HK-2 (cell line): ENCODE data around the gene GIMAP5.

Experiments
- DNase-seq: peaks from one replicate; pipeline ENCODE4 v3.0.0-alpha.2; 2018; ENCODE audit not compliant: unreplicated experiment

The GIMAP5 gene

DNA sequence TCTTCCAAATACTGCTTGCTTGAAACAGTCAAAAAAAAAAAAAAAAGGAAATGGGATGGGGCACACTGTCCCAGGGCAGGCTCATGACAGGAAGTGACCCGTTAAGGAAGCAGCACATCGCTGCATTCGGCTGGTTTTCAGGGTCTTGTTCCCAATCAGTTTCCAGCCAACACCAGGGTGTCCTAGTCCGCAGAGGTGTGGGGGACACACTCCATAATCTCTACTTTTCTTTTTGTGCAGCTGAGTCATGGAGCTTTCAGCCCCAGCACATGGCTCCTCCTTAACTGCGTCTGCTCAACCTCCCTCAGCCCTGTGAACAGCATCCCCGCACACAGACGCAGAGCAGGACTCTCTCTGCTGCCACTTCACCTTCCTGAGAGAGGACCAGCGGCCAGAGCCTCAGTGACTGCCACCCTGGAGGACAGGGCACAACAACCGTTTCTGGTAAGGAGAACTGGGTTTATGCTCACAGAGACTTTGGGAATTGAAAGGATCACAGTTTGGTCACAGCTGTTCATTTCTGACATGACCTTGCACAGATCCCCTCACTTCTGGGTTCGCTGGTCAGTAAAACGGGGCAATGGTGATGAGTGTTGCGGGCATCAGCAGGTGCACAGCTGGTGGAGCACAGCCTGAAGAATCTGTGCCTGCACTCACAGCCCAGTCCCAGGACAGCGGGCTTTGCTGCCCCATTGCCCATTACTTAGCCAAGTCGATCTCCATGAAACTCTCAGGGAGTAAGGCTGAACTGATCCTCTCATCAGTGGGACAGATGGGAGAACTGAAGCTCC is at the start of gene GIMAP5:
GIMAP5 (plus strand) TSS at position 154 of the 791 bp plus-strand sequence. CDS start 3,467 bp downstream, outside the sequence.
- DNase-seq = no peak

DNA sequence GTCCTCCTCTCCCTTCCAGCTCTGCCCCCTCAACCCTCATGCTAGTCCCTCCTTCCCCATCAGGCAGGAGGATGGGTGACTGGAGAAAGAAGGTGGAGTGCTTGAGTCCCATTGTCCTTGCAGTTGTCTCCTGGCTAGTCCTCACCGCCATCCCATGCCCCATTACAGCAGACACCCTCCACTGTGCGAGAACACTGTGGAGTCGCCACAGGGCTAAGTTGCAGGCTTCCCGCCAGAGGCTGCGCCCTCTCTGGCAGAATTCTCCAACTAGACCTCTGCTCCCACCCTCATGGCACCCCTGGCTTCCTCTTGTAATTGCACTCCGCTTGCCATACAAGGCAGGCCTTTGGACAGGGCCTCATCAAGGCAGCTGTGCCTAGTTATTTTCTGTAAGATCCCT is 48.6 kb upstream of the GIMAP5 start:
- DNase-seq = no peak

DNA sequence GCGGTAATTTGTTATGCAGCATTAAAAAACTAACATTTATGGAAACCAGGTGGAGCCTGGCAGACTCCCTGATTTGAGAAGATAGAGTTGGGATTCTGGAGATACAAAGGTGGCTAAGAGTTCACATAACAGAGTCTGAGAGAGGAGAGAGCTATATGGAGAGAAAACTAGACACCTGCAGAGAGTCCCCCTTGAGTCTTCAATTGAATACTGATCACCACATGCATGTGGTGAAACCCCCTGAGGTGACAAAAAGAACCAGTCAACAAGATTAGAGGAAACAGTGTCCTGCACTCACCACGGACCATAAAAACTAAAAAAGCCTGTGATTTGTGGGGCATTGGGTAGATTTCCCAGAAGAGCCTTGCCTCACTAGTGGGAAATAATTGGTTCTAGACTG is 41.6 kb upstream of the GIMAP5 start:
- DNase-seq = no peak

- DNase-seq = no peak
These were observed 34.0 kb upstream of the GIMAP5 start for GRCh38 chr7:150703209-150703608.

GRCh38 chr7:150715293-150715692 is 21.9 kb upstream of the GIMAP5 start:
- no peak for DNase-seq

GRCh38 chr7:150715738-150716137 is 21.5 kb upstream of the GIMAP5 start:
- DNase-seq = no peak

DNA sequence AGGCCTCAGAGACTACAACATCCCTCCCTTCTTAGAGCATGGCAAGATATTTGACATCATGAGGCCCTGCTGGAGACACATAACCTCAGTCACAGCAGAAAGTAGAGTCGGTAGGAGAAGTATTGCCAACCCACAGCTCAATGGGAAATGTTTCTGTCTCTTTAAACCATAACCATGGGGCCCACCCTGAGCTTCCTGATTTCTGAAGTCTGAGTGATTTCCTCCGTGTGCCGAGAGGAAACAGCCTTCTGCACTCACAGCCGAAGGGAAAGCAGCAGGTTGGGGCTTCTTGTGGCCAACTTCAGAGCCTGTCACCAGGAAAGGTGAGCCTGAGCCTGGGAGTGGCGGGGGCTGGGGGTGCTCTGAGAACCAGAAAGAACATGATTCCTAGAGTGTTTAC is 20.9 kb upstream of the GIMAP5 start, which contains the start of gene GIMAP1:
GIMAP1 (plus strand) TSS at position 246 of the 400 bp plus-strand sequence. CDS start 2,435 bp downstream, outside the sequence.
- no peak for DNase-seq

GRCh38 chr7:150716939-150717338 is 20.3 kb upstream of the GIMAP5 start:
- DNase-seq = no peak

DNA sequence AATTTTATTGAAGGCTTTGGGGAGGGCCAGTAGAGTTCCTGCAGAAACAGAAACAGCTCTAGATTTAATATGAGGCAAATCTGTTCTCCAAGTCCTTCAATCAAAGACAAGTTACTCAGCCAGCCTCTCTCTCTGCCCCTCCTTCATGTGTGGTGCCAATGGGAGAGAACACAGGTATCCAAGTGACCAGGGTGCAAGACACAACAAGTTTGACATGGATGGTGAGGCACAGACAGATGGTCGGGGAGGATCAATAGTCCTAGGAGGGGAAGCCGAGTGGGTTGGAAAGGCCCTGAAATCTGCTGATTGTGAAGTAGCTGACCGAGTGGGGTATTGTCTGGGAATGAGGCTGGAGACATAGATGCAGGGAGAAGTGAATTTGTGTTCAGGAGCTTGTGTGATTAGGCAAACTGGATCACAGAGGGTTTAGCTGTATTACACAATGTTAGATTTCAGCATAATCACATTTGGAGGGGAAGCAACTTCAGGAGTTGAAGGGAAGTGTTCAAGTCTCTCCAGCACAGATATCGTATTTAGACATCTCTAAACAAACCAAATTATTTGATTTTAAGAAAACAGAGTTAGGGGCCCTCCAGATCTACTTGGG is 19.3 kb upstream of the GIMAP5 start:
- DNase-seq = no peak

- no peak for DNase-seq
These were observed 17.8 kb upstream of the GIMAP5 start for GRCh38 chr7:150719436-150719835.

DNA sequence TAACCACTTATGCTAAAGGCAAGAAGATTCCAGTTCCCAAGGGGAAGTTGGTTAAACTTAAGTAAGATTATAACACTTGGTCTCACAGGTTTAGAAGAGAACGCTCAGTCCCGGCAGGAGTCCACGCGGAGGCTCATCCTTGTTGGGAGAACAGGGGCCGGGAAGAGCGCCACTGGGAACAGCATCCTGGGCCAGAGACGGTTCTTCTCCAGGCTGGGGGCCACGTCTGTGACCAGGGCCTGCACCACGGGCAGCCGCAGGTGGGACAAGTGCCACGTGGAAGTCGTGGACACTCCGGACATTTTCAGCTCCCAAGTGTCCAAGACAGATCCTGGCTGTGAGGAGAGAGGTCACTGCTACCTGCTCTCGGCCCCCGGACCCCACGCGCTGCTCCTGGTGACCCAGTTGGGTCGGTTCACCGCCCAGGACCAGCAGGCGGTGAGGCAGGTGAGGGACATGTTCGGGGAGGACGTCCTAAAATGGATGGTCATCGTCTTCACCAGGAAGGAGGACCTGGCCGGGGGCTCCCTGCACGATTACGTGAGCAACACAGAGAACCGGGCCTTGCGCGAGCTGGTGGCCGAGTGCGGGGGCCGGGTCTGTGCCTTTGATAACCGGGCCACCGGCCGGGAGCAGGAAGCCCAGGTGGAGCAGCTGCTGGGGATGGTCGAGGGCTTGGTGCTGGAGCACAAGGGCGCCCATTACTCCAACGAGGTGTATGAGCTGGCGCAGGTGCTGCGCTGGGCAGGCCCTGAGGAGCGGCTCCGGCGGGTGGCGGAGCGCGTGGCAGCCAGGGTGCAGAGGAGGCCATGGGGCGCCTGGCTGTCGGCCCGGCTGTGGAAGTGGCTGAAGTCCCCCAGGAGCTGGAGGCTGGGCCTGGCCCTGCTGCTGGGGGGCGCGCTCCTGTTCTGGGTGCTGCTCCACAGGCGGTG is 17.0 kb upstream of the GIMAP5 start:
- no peak for DNase-seq

DNA sequence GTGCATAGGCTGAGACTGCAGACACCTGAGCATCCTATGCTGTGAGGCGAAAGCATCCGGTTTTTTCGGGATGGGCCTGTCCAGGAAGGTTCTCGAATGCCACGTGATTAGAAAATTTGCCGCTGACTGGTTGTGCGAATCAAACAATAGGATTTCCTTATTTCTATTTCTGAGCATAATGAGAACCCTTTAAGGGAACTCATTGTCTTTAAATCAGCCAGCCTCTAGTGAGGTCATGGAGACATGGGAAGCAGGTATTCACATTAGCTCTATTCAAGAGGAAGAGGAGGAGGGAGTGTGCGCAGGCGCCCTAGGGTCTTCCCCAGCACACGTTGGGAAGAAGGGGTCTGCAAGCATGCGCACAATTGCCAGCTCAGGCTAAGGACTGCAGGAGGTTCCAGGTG is 15.2 kb upstream of the GIMAP5 start:
- DNase-seq = no peak

DNA sequence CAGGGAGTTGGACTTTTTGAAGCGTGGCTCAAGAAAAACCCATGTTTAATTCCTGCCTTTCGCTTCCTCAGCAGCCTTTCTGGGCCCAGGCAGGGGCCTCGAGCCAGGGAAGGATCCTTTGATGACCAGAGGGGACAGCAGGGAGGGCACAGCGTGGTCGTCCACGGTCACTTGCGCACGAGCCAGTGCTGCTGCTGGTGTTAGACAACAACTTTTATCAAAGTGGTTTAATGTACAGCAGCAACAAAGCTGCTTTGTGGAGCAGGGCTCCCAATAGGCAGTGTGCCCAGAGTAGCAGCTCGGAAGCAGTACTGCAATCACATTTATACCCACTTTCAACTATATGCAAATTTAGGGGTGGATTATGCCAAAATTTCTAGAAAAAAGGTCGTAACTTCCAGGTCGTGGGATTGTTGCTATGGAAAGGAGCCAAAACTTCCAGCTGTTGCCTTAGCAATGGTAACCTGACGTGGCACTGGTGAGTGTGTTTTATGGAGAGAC is 14.7 kb upstream of the GIMAP5 start:
- no peak for DNase-seq

DNA sequence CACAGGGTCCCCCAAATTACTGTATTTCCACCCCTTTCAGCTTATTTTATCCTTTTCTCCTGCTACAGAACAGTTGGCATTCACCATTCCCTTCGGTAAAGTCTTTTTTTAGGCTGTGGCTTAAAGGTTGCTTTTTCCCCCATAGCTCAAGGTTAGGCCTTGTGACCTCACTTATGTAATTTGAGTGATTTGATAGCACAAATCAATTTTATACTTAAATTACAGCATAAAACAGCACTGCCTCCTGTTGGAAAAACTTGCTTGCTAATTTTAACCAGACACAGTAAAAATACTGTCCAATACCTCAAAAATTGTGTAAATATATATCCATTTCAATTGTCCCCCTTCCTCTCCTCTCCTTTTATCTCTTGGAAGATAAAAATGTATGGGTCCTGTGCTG is 13.8 kb upstream of the GIMAP5 start:
- DNase-seq = no peak

GRCh38 chr7:150727381-150727780 is 9.8 kb upstream of the GIMAP5 start:
- DNase-seq = no peak

DNA sequence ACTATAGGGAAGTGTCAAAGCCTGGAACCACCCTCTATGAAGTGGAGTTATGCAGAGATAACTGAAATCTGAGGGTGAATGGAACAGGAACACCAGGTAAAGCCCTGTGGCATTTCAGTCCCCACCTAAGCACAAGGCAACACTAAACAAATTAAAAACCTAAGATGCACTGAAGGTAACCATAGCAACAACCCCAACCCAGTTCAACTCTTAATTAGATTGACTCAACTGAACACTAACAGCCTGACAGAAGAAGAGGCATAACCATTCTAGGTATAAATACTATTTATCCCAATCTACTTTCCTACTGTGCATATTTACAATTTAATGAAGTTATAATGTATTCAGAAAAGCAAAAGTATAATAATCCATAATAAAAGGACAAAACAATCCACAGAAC is 9.2 kb upstream of the GIMAP5 start:
- DNase-seq = no peak

- DNase-seq = no peak
These were observed 8.6 kb upstream of the GIMAP5 start for GRCh38 chr7:150728609-150729008.

DNA sequence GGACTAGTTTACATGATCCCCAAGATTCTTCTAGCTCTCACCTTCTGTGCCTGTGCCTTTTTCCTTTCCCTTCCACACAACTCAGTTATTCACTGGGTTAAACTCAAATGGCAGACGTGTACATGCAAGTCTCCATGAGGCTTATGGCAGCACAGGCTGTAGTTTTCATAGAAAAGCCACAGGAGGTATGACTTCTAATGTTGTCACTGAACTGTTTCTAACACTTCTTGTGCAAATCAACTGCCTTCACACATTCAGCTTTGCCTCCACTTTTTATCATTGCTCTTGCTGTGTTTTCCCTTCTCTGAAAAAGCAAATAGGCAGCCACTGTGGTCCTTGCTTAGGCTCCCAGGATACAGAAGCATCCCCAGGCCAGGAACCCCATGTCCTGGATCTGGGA is 5.3 kb upstream of the GIMAP5 start:
- DNase-seq = no peak

DNA sequence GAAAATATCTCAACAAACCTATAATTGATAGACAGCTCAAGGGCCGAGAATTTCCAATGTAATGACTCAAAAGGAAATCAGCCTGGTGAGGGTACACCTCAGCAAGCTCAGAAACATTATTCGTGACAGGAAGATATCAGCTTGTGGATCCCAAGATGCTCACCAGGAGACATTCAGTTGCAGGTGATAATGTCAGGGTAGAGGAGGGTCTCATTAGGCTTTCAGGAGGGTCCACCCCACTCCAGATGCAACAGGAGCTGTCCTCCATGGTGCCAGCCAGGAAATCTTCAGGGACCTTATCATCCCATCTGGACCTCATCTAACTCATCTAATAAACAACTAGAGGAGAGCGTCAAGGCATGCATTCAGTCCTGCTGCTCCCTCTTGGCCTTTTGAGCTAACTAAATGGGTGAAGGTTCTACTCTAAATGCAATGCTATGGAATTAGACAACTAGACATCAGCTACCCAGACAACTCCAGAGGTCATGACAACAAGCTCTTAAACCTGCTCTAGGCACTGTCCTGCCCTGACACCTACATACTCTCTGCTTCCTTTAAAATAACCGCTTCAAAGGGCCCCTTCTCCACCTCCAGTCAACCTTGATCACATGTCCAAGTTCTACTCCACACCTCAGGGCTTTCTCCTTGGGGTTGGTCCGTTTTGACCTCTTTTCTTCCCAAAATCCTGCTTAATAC is 4.3 kb upstream of the GIMAP5 start:
- DNase-seq = no peak

DNA sequence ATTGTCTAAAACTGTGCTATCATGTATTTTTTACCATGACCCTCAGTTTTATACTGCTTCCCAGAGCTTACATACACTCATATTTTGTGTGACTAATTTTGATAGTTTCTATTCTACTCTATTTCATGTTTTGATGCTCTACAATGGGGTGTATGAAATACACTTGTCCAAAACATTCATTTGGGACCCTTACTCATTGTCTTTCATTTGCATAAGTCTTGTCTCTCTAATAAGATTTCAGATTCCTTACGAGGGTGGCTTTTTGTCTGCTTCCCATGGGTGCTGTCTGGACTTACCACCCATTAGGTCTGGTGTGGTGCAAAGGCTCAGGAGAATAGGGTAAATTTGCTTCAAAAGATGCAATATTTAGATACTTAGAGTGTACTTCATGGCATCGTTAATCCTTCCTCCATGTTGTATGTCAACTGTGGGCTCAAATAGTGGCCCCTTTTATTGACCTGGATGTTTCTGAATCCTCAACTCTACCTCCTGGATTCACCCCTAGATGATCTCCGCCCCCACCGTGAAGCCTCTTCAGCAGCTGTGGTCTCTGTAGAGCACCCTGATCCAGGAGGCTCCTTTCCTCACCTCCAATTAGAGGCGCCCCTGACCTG is 3.6 kb upstream of the GIMAP5 start:
- no peak for DNase-seq

- DNase-seq = no peak
These were observed 3.0 kb upstream of the GIMAP5 start for GRCh38 chr7:150734254-150734653.
